ENCODE measurements around the gene KIAA1217.

KIAA1217 gene

DNA sequence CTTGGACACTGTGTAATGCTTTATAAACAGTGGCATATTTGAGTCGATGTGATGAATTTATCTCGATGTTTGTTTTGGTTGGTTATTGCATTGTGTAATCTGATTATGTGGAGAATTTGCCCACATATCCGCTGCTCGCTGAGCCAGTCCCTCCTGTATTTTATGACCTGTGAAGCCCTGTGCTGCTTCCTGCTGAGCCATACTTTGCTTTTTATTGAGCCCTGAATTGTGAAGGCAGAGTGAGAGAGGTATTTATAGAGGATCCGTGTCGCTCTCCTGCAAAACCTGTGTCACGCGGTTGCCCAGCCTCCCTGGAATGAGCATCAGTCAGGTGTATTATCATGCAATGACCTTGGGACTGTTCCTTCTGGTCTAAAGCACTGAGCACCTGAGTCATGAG, 261.1 kb downstream of the KIAA1217 start:
- H3K4me1 ChIP-seq (ENCODE audit: control insufficient read depth, insufficient read depth, low read length), result peaks cover 3% of the 10 kb centered on the region; the same call in 1 of the 2 replicates
- peaks cover 0 to 9% of the 10 kb centered on the region in 2 experiments; a peak in 2 of 3 replicates for H3K36me3 ChIP-seq (ENCODE audit: control insufficient read depth in 2 of 2, insufficient read depth in 1 of 2, low read length in 2 of 2)
- no peaks in the 10 kb centered on the region for H3K9me3 ChIP-seq (ENCODE audit: control insufficient read depth, insufficient read depth, low read depth, low read length)
- ChIA-PET CTCF (no interaction called here), POLR2A (no interaction called here)
- H3K27ac ChIP-seq (ENCODE audit: extremely low read depth, low read depth, low read length), result no peak overlapping the region
- H3K4me3 ChIP-seq (ENCODE audit: low read depth, low read length), result no peak overlapping the region
- TF ChIP-seq, protein P1, sequence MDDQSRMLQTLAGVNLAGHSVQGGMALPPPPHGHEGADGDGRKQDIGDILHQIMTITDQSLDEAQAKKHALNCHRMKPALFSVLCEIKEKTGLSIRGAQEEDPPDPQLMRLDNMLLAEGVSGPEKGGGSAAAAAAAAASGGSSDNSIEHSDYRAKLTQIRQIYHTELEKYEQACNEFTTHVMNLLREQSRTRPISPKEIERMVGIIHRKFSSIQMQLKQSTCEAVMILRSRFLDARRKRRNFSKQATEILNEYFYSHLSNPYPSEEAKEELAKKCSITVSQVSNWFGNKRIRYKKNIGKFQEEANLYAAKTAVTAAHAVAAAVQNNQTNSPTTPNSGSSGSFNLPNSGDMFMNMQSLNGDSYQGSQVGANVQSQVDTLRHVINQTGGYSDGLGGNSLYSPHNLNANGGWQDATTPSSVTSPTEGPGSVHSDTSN (CRISPR knock-in tag; IDR thresholded peaks at IDR 0.05), result no peak
- TF ChIP-seq GLI2 (tag by site-specific recombination; IDR thresholded peaks at IDR 0.05; ENCODE audit: borderline replicate concordance, low read depth), result 0 out of 2 replicates have a peak, but pooled peaks have one; percentile 5
- TF ChIP-seq, protein P2, sequence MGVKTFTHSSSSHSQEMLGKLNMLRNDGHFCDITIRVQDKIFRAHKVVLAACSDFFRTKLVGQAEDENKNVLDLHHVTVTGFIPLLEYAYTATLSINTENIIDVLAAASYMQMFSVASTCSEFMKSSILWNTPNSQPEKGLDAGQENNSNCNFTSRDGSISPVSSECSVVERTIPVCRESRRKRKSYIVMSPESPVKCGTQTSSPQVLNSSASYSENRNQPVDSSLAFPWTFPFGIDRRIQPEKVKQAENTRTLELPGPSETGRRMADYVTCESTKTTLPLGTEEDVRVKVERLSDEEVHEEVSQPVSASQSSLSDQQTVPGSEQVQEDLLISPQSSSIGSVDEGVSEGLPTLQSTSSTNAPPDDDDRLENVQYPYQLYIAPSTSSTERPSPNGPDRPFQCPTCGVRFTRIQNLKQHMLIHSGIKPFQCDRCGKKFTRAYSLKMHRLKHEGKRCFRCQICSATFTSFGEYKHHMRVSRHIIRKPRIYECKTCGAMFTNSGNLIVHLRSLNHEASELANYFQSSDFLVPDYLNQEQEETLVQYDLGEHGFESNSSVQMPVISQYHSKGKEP (tag by site-specific recombination; IDR thresholded peaks at IDR 0.05), result peak; percentile 65; the same call in 1 of the 2 replicates
- peak; percentile 44; the same call in 1 of the 2 replicates for TF ChIP-seq TRIM28 (IDR thresholded peaks at IDR 0.05; ENCODE audit: borderline replicate concordance, low read length)
- TF ChIP-seq ZNF830 (tag by site-specific recombination; IDR thresholded peaks at IDR 0.05; ENCODE audit: low read depth), result no peak
- TF ChIP-seq, protein P3, sequence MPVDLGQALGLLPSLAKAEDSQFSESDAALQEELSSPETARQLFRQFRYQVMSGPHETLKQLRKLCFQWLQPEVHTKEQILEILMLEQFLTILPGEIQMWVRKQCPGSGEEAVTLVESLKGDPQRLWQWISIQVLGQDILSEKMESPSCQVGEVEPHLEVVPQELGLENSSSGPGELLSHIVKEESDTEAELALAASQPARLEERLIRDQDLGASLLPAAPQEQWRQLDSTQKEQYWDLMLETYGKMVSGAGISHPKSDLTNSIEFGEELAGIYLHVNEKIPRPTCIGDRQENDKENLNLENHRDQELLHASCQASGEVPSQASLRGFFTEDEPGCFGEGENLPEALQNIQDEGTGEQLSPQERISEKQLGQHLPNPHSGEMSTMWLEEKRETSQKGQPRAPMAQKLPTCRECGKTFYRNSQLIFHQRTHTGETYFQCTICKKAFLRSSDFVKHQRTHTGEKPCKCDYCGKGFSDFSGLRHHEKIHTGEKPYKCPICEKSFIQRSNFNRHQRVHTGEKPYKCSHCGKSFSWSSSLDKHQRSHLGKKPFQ (tag by site-specific recombination; IDR thresholded peaks at IDR 0.05), result 0 out of 2 replicates have a peak, but pooled peaks have one; percentile 30
- 0 out of 2 replicates have a peak, but pooled peaks have one; percentile 34 for TF ChIP-seq OVOL3 (tag by site-specific recombination; IDR thresholded peaks at IDR 0.05)
- TF ChIP-seq, protein P4, sequence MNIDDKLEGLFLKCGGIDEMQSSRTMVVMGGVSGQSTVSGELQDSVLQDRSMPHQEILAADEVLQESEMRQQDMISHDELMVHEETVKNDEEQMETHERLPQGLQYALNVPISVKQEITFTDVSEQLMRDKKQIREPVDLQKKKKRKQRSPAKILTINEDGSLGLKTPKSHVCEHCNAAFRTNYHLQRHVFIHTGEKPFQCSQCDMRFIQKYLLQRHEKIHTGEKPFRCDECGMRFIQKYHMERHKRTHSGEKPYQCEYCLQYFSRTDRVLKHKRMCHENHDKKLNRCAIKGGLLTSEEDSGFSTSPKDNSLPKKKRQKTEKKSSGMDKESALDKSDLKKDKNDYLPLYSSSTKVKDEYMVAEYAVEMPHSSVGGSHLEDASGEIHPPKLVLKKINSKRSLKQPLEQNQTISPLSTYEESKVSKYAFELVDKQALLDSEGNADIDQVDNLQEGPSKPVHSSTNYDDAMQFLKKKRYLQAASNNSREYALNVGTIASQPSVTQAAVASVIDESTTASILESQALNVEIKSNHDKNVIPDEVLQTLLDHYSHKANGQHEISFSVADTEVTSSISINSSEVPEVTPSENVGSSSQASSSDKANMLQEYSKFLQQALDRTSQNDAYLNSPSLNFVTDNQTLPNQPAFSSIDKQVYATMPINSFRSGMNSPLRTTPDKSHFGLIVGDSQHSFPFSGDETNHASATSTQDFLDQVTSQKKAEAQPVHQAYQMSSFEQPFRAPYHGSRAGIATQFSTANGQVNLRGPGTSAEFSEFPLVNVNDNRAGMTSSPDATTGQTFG (tag by site-specific recombination; IDR thresholded peaks at IDR 0.05; ENCODE audit: borderline replicate concordance), result no peak
- TF ChIP-seq OSR2 (tag by site-specific recombination; IDR thresholded peaks at IDR 0.05), result peak; percentile 91
- TF ChIP-seq ZNF843 (tag by site-specific recombination; IDR thresholded peaks at IDR 0.05), result peak; percentile 83
- peak; percentile 87 for TF ChIP-seq ZIC2 (tag by site-specific recombination; IDR thresholded peaks at IDR 0.05)
- peak; percentile 65; the same call in 1 of the 2 replicates for TF ChIP-seq ZNF561 (tag by site-specific recombination; IDR thresholded peaks at IDR 0.05; ENCODE audit: borderline replicate concordance)
- TF ChIP-seq MZF1 (tag by site-specific recombination; IDR thresholded peaks at IDR 0.05; ENCODE audit: borderline replicate concordance), result peak; percentile 76; the same call in 1 of the 2 replicates
- TF ChIP-seq ZNF610 (tag by site-specific recombination; IDR thresholded peaks at IDR 0.05; ENCODE audit: borderline replicate concordance), result peak; percentile 65; the same call in 1 of the 2 replicates
- TF ChIP-seq FEZF1 (tag by site-specific recombination; IDR thresholded peaks at IDR 0.05), result peak; percentile 78
- TF ChIP-seq ZNF600 (tag by site-specific recombination; IDR thresholded peaks at IDR 0.05), result peak; percentile 46; the same call in 1 of the 2 replicates
- TF ChIP-seq, protein P5, sequence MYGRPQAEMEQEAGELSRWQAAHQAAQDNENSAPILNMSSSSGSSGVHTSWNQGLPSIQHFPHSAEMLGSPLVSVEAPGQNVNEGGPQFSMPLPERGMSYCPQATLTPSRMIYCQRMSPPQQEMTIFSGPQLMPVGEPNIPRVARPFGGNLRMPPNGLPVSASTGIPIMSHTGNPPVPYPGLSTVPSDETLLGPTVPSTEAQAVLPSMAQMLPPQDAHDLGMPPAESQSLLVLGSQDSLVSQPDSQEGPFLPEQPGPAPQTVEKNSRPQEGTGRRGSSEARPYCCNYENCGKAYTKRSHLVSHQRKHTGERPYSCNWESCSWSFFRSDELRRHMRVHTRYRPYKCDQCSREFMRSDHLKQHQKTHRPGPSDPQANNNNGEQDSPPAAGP (tag by site-specific recombination; IDR thresholded peaks at IDR 0.05), result peak; percentile 73
- TF ChIP-seq ZNF558 (tag by site-specific recombination; IDR thresholded peaks at IDR 0.05), result no peak
- TF ChIP-seq, protein P6, sequence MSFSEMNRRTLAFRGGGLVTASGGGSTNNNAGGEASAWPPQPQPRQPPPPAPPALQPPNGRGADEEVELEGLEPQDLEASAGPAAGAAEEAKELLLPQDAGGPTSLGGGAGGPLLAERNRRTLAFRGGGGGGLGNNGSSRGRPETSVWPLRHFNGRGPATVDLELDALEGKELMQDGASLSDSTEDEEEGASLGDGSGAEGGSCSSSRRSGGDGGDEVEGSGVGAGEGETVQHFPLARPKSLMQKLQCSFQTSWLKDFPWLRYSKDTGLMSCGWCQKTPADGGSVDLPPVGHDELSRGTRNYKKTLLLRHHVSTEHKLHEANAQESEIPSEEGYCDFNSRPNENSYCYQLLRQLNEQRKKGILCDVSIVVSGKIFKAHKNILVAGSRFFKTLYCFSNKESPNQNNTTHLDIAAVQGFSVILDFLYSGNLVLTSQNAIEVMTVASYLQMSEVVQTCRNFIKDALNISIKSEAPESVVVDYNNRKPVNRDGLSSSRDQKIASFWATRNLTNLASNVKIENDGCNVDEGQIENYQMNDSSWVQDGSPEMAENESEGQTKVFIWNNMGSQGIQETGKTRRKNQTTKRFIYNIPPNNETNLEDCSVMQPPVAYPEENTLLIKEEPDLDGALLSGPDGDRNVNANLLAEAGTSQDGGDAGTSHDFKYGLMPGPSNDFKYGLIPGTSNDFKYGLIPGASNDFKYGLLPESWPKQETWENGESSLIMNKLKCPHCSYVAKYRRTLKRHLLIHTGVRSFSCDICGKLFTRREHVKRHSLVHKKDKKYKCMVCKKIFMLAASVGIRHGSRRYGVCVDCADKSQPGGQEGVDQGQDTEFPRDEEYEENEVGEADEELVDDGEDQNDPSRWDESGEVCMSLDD (tag by site-specific recombination; IDR thresholded peaks at IDR 0.05), result no peak
- TF ChIP-seq ZNF132 (tag by site-specific recombination; IDR thresholded peaks at IDR 0.05; ENCODE audit: borderline replicate concordance), result no peak
- no peak for TF ChIP-seq ZNF768 (tag by site-specific recombination; IDR thresholded peaks at IDR 0.05)
- peak; percentile 72 for TF ChIP-seq ZBTB17 (tag by site-specific recombination; IDR thresholded peaks at IDR 0.05)
- TF ChIP-seq, protein P7, sequence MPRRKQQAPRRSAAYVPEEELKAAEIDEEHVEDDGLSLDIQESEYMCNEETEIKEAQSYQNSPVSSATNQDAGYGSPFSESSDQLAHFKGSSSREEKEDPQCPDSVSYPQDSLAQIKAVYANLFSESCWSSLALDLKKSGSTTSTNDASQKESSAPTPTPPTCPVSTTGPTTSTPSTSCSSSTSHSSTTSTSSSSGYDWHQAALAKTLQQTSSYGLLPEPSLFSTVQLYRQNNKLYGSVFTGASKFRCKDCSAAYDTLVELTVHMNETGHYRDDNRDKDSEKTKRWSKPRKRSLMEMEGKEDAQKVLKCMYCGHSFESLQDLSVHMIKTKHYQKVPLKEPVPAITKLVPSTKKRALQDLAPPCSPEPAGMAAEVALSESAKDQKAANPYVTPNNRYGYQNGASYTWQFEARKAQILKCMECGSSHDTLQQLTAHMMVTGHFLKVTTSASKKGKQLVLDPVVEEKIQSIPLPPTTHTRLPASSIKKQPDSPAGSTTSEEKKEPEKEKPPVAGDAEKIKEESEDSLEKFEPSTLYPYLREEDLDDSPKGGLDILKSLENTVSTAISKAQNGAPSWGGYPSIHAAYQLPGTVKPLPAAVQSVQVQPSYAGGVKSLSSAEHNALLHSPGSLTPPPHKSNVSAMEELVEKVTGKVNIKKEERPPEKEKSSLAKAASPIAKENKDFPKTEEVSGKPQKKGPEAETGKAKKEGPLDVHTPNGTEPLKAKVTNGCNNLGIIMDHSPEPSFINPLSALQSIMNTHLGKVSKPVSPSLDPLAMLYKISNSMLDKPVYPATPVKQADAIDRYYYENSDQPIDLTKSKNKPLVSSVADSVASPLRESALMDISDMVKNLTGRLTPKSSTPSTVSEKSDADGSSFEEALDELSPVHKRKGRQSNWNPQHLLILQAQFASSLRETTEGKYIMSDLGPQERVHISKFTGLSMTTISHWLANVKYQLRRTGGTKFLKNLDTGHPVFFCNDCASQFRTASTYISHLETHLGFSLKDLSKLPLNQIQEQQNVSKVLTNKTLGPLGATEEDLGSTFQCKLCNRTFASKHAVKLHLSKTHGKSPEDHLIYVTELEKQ (tag by site-specific recombination; IDR thresholded peaks at IDR 0.05; ENCODE audit: borderline replicate concordance), result peak; percentile 61; the same call in 1 of the 2 replicates
